NCI-H510A treated with DMSO at 0.1 percent for 48 hours (cell line): Measurements from ENCODE around the gene LRRC2.
"Not testable (repeated sequence)": the region's sequence is repeated elsewhere in the genome, so short reads cannot be mapped to it uniquely, and the experiment has no call there.

Source experiments
- DNase-seq: peaks from one replicate; lab custom pipeline; 2025; lab: John Stamatoyannopoulos, UW

The LRRC2 gene

GRCh38 chr3:46552538-46552937 lies 13.6 kb downstream of the LRRC2 start:
- DNase-seq: no peak

- DNase-seq: no peak
These were observed 14.5 kb downstream of the LRRC2 start for GRCh38 chr3:46551615-46552014.

- DNase-seq: no peak
These were observed 16.1 kb downstream of the LRRC2 start for GRCh38 chr3:46549989-46550388.

GRCh38 chr3:46549408-46549904 lies 16.6 kb downstream of the LRRC2 start:
- DNase-seq: no peak

- not testable (repeated sequence) for DNase-seq
These were observed 17.5 kb downstream of the LRRC2 start for GRCh38 chr3:46548611-46549010.

- DNase-seq: no peak
These were observed 19.1 kb downstream of the LRRC2 start for GRCh38 chr3:46546896-46547440.

GRCh38 chr3:46545818-46546630 lies 20.1 kb downstream of the LRRC2 start:
- no peak for DNase-seq

- no peak for DNase-seq
These were observed 21.2 kb downstream of the LRRC2 start for GRCh38 chr3:46544771-46545503.

GRCh38 chr3:46542801-46543201 lies 23.3 kb downstream of the LRRC2 start:
- DNase-seq: no peak

- DNase-seq: no peak
These were observed 23.8 kb downstream of the LRRC2 start for GRCh38 chr3:46542344-46542743.

GRCh38 chr3:46541835-46542234 lies 24.3 kb downstream of the LRRC2 start:
- DNase-seq: no peak

- no peak for DNase-seq
These were observed 25.6 kb downstream of the LRRC2 start for GRCh38 chr3:46540550-46540949.

GRCh38 chr3:46539443-46540005 lies 26.6 kb downstream of the LRRC2 start:
- DNase-seq: no peak

GRCh38 chr3:46538803-46539442 lies 27.2 kb downstream of the LRRC2 start:
- DNase-seq: peak; percentile 10

GRCh38 chr3:46538425-46538802 lies 27.7 kb downstream of the LRRC2 start:
- not testable (repeated sequence) for DNase-seq

GRCh38 chr3:46537779-46538178 lies 28.3 kb downstream of the LRRC2 start:
- no peak for DNase-seq

GRCh38 chr3:46537316-46537715 lies 28.8 kb downstream of the LRRC2 start:
- DNase-seq: no peak

- no peak for DNase-seq
These were observed 29.3 kb downstream of the LRRC2 start for GRCh38 chr3:46536758-46537157.

GRCh38 chr3:46535746-46536145 lies 30.4 kb downstream of the LRRC2 start:
- no peak for DNase-seq

GRCh38 chr3:46533091-46533490 lies 33.0 kb downstream of the LRRC2 start:
- no peak for DNase-seq

GRCh38 chr3:46527239-46527638 lies 38.9 kb downstream of the LRRC2 start:
- no peak for DNase-seq

GRCh38 chr3:46524832-46525231 lies 41.3 kb downstream of the LRRC2 start:
- no peak for DNase-seq
